ENCODE data around the gene VCAM1. TPM values are rescaled to one million over a fixed set of nuclear protein-coding genes. Genes with fewer than 3 reads are reported as not detected.
"Not testable (repeated sequence)": the region's sequence is repeated elsewhere in the genome, so short reads cannot be mapped to it uniquely, and the experiment has no call there.

The VCAM1 gene
- total RNA-seq, 1 experiment from 2014 or later, result 0.07 TPM

DNA sequence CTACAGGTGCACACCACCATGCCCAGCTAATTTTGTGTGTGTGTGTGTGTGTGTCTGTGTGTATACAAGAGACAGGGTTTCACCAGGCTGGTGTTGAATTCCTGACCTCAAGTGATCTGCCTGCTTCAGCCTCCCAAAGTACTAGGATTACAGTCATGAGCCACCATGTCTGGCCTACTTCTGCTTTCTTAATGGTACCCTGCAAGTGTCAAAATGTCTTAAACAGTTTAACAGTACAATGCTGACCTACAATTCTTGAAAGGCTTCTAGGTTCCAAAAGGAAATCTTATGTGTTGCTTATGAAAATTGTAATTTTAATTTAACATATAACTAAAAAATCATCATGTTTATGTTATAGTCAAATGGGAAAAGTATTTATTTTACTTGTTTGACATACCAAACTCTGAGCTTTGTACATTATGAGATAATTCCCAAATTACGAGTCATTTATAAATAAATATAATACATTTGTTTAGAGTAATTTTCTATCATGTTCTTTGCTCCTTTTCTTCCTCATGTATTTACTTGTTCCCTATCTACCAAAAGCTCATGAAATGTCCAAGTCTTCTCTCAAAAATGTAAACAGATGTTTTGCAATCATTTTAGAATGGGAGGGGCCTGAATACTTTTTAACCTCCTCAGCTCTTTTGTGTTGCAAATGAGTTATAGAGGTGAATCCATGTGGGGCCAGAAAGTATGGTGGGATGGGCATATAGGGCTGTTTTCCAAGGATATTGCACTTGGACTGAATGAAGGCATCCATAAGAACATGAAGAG is 8.4 kb upstream of the VCAM1 start:
- H3K27me3 ChIP-seq (ENCODE audit: insufficient read depth, low read length), result no peaks in the 10 kb centered on the region
- H3K9me3 ChIP-seq (ENCODE audit: control insufficient read depth, low read depth, low read length), result no peaks in the 10 kb centered on the region
- Mint-ChIP-seq H3K27ac (no peak overlapping the region), H3K27me3 (ENCODE audit: low read depth) (no peaks in the 10 kb centered on the region), H3K9me3 (no peaks in the 10 kb centered on the region; a peak in 3 of 5 replicates), H3K36me3 (ENCODE audit: insufficient read depth in 1 of 3, low read depth in 3 of 3) (no peaks in the 10 kb centered on the region; a peak in 1 of 7 replicates), H3K4me3 (no peak overlapping the region), H3K4me1 (peaks cover 3 to 4% of the 10 kb centered on the region in 2 experiments; a peak in 2 of 4 replicates)
- H3K4me1 ChIP-seq (ENCODE audit: insufficient read depth, low read length), result no peaks in the 10 kb centered on the region; the same call in 1 of the 2 replicates
- no peaks in the 10 kb centered on the region for H3K23me2 ChIP-seq (ENCODE audit: insufficient read length, low read depth, low read length, poor library complexity, severe bottlenecking)
- no peak overlapping the region for H4K5ac ChIP-seq (ENCODE audit: insufficient read length, low read depth, low read length)
- H3K18ac ChIP-seq (ENCODE audit: insufficient read length, low read depth, low read length), result no peak overlapping the region
- no peak overlapping the region for H2BK12ac ChIP-seq (ENCODE audit: insufficient read length, low read depth, low read length)
- TF ChIP-seq CTCF (conservative IDR thresholded peaks at IDR 0.05), result no peak
- no peak overlapping the region for H3K56ac ChIP-seq (ENCODE audit: insufficient read length, low read depth, low read length)
- H3K4me2 ChIP-seq (ENCODE audit: insufficient read depth, insufficient read length, low read length), result no peak overlapping the region
- no peak overlapping the region for H3K23ac ChIP-seq (ENCODE audit: insufficient read length, low read depth, low read length)
- H2AFZ ChIP-seq (ENCODE audit: low read length), result no peak overlapping the region
- H2BK20ac ChIP-seq (ENCODE audit: low read depth, low read length, poor library complexity, severe bottlenecking), result no peak overlapping the region
- no peak overlapping the region for H3K4ac ChIP-seq (ENCODE audit: low read depth, low read length)
- no peaks in the 10 kb centered on the region for H3K79me1 ChIP-seq (ENCODE audit: insufficient read depth, low read depth, low read length, poor library complexity, severe bottlenecking)
- H4K20me1 ChIP-seq (ENCODE audit: control insufficient read depth, insufficient read depth, insufficient read length), result no peaks in the 10 kb centered on the region
- H3K79me2 ChIP-seq (ENCODE audit: insufficient read depth, low read length), result no peaks in the 10 kb centered on the region
- no peak overlapping the region for H3K14ac ChIP-seq (ENCODE audit: insufficient read depth, low read length)
- no peak overlapping the region for H2AK5ac ChIP-seq (ENCODE audit: insufficient read length, low read length)
- no peak overlapping the region for H4K8ac ChIP-seq (replicated peaks; ENCODE audit: insufficient read length, low read depth, low read length)
- H3T11ph ChIP-seq (ENCODE audit: low read length), result no peak overlapping the region
- no peak overlapping the region for H2BK15ac ChIP-seq (ENCODE audit: low read depth, low read length)
- no peak overlapping the region for H2BK120ac ChIP-seq (ENCODE audit: low read depth, low read length, poor library complexity, severe bottlenecking)
- no peak overlapping the region for H2BK5ac ChIP-seq (ENCODE audit: insufficient read length, low read length)
- no peak overlapping the region for H3K9ac ChIP-seq (ENCODE audit: extremely low read depth, insufficient read length, low read length)
- no peak overlapping the region for H3K27ac ChIP-seq (ENCODE audit: insufficient read length, low read depth, low read length)
- DNase-seq, result no peak
- H4K91ac ChIP-seq (ENCODE audit: insufficient read length, low read depth, low read length), result no peak overlapping the region
- WGBS (ENCODE audit: extremely low coverage, insufficient read length, low lambda C conversion rate), result no CpG with 5 or more reads among the region's 1 CpG

GRCh38 chr1:100713027-100713426 is 6.5 kb upstream of the VCAM1 start:
- not testable (repeated sequence) for H2BK5ac ChIP-seq (ENCODE audit: insufficient read length, low read length); H4K5ac ChIP-seq (ENCODE audit: insufficient read length, low read depth, low read length); H3K36me3 Mint-ChIP-seq (ENCODE audit: insufficient read depth in 1 of 3, low read depth in 3 of 3); H2AFZ ChIP-seq (ENCODE audit: low read length); H3K27me3 Mint-ChIP-seq (ENCODE audit: low read depth); H3K79me2 ChIP-seq (ENCODE audit: insufficient read depth, low read length); DNase-seq; H2BK20ac ChIP-seq (ENCODE audit: low read depth, low read length, poor library complexity, severe bottlenecking); H3T11ph ChIP-seq (ENCODE audit: low read length); H3K27ac ChIP-seq (ENCODE audit: insufficient read length, low read depth, low read length); H3K9me3 Mint-ChIP-seq; H3K9me3 ChIP-seq (ENCODE audit: control insufficient read depth, low read depth, low read length); H3K4me2 ChIP-seq (ENCODE audit: insufficient read depth, insufficient read length, low read length); H3K9ac ChIP-seq (ENCODE audit: extremely low read depth, insufficient read length, low read length); H2BK12ac ChIP-seq (ENCODE audit: insufficient read length, low read depth, low read length); H3K4me1 ChIP-seq (ENCODE audit: insufficient read depth, low read length); H4K20me1 ChIP-seq (ENCODE audit: control insufficient read depth, insufficient read depth, insufficient read length); H3K27me3 ChIP-seq (ENCODE audit: insufficient read depth, low read length); H2AK5ac ChIP-seq (ENCODE audit: insufficient read length, low read length); H2BK15ac ChIP-seq (ENCODE audit: low read depth, low read length); H3K14ac ChIP-seq (ENCODE audit: insufficient read depth, low read length); H3K23me2 ChIP-seq (ENCODE audit: insufficient read length, low read depth, low read length, poor library complexity, severe bottlenecking); H3K18ac ChIP-seq (ENCODE audit: insufficient read length, low read depth, low read length); H2BK120ac ChIP-seq (ENCODE audit: low read depth, low read length, poor library complexity, severe bottlenecking); H3K23ac ChIP-seq (ENCODE audit: insufficient read length, low read depth, low read length); H3K79me1 ChIP-seq (ENCODE audit: insufficient read depth, low read depth, low read length, poor library complexity, severe bottlenecking); H3K4me3 Mint-ChIP-seq; H4K91ac ChIP-seq (ENCODE audit: insufficient read length, low read depth, low read length); H3K4ac ChIP-seq (ENCODE audit: low read depth, low read length); H3K4me1 Mint-ChIP-seq; H3K56ac ChIP-seq (ENCODE audit: insufficient read length, low read depth, low read length); H4K8ac ChIP-seq (replicated peaks; ENCODE audit: insufficient read length, low read depth, low read length)
- peak overlapping the region in 1 of 3 experiments; percentile 80; a peak in 2 of 7 replicates for H3K27ac Mint-ChIP-seq
- WGBS (ENCODE audit: extremely low coverage, insufficient read length, low lambda C conversion rate), result no CpG with 5 or more reads among the region's 15 CpGs
